UCSD-AML1 (cell line): Measurements from ENCODE around the gene KRTAP10-7.
"Not testable (repeated sequence)": the region's sequence is repeated elsewhere in the genome, so short reads cannot be mapped to it uniquely, and the experiment has no call there.

ENCODE experiments used
- DNase-seq: peaks from one replicate; lab custom pipeline; 2025; ENCODE audit not compliant: unreplicated experiment; lab: John Stamatoyannopoulos, UW

KRTAP10-7 gene

GRCh38 chr21:44627831-44628233 is 27.4 kb downstream of the KRTAP10-7 start:
- DNase-seq = not testable (repeated sequence)

- no peak for DNase-seq
Measured at GRCh38 chr21:44628707-44629391, 28.5 kb downstream of the KRTAP10-7 start.

- no peak for DNase-seq
Measured at GRCh38 chr21:44630440-44630839, 30.0 kb downstream of the KRTAP10-7 start.

- no peak for DNase-seq
Measured at GRCh38 chr21:44632067-44632466, 31.7 kb downstream of the KRTAP10-7 start.

- no peak for DNase-seq
Measured at GRCh38 chr21:44636209-44637017, 36.0 kb downstream of the KRTAP10-7 start.

- no peak for DNase-seq
Measured at GRCh38 chr21:44637018-44637850, 36.8 kb downstream of the KRTAP10-7 start, which contains the start of gene KRTAP10-10. Gene KRTAP10-10, plus strand, starts transcription at chr21:44637356. Its CDS starts 62 bp downstream, at chr21:44637418.

- DNase-seq = not testable (repeated sequence)
Measured at GRCh38 chr21:44637851-44638348, 37.5 kb downstream of the KRTAP10-7 start.

GRCh38 chr21:44638506-44639330 is 38.3 kb downstream of the KRTAP10-7 start:
- not testable (repeated sequence) for DNase-seq

- no peak for DNase-seq
Measured at GRCh38 chr21:44639331-44639655, 38.9 kb downstream of the KRTAP10-7 start.

GRCh38 chr21:44640761-44641160 is 40.4 kb downstream of the KRTAP10-7 start:
- DNase-seq = no peak

GRCh38 chr21:44643741-44644310 is 43.4 kb downstream of the KRTAP10-7 start:
- DNase-seq = no peak

- DNase-seq = no peak
Measured at GRCh38 chr21:44644878-44645277, 44.5 kb downstream of the KRTAP10-7 start.

- DNase-seq = not testable (repeated sequence)
Measured at GRCh38 chr21:44646366-44647221, 46.2 kb downstream of the KRTAP10-7 start, which contains the start of gene KRTAP10-11. Gene KRTAP10-11, plus strand, starts transcription at chr21:44646414. Its CDS starts 45 bp downstream, at chr21:44646459.

GRCh38 chr21:44647222-44647552 is 46.8 kb downstream of the KRTAP10-7 start:
- no peak for DNase-seq

- DNase-seq = no peak
Measured at GRCh38 chr21:44648557-44649311, 48.3 kb downstream of the KRTAP10-7 start.

GRCh38 chr21:44649521-44650100 is 49.2 kb downstream of the KRTAP10-7 start:
- DNase-seq = no peak

GRCh38 chr21:44650265-44650972 is 50.0 kb downstream of the KRTAP10-7 start:
- no peak for DNase-seq
